IMR-90 (cell line): ENCODE data around the gene SMTNL1. TPM values are rescaled to one million over a fixed set of nuclear protein-coding genes. Genes with fewer than 3 reads are reported as not detected.

Experiments
- ATAC-seq: fragments of 200-7000 bp; cut with Tn5 transposase; 2 replicates; pipeline ENCODE4 v1.9.1; 2020; ENCODE audit warnings: low read depth, mild to moderate bottlenecking, moderate library complexity
- BruUV-seq: library from RNA; stranded (reverse); fragments of 400-500 nt; replicated peaks from 2 replicates; lab custom pipeline; 2021; lab: Mats Ljungman, UMichigan
- CTCF ChIA-PET: fragments of 300-600 bp; formaldehyde crosslinking; extraction: SDS; loops from one replicate; lab custom pipeline; 2021; ENCODE audit warnings: antibody characterized with exemption; lab: Yijun Ruan, JAX
- POLR2A ChIA-PET: fragments of 300-600 bp; sonication (Branson Sonifier 250); formaldehyde crosslinking; loops from one replicate; lab custom pipeline; 2022; ENCODE audit warnings: antibody characterized with exemption; ENCODE audit not compliant: unreplicated experiment; lab: Charles Lee
- DNase-seq: peaks from one replicate; pipeline ENCODE4 v3.0.0; 2013
- H2AFZ ChIP-seq: replicated peaks from 2 replicates; pipeline ENCODE3; 2013; ENCODE audit warnings: low read length, mild to moderate bottlenecking; ENCODE audit not compliant: poor library complexity
- H2AK5ac ChIP-seq: 2 replicates; pipeline ENCODE4 v1.6.1; 2013; ENCODE audit warnings: low read depth, low read length, inconsistent platforms
- H2AK9ac ChIP-seq: replicated peaks from 2 replicates; pipeline ENCODE3; 2013; ENCODE audit warnings: mild to moderate bottlenecking, low read depth, low read length, moderate library complexity; ENCODE audit not compliant: poor library complexity
- H2BK120ac ChIP-seq: 2 replicates; pipeline ENCODE4 v1.6.1; 2013; ENCODE audit warnings: low read depth, low read length, inconsistent platforms
- H2BK15ac ChIP-seq: 3 replicates; pipeline ENCODE4 v1.6.1; 2013; ENCODE audit warnings: low read depth, low read length, inconsistent platforms
- H2BK20ac ChIP-seq: 2 replicates; pipeline ENCODE4 v1.6.1; 2013; ENCODE audit warnings: low read depth, mild to moderate bottlenecking, inconsistent platforms, low read length, moderate library complexity
- H2BK5ac ChIP-seq: 2 replicates; pipeline ENCODE4 v1.6.1; 2013; ENCODE audit warnings: mild to moderate bottlenecking, low read depth, low read length, inconsistent platforms; ENCODE audit not compliant: poor library complexity, severe bottlenecking
- H3K14ac ChIP-seq: replicated peaks from 2 replicates; pipeline ENCODE4 v1.6.1; 2013; ENCODE audit warnings: low read depth, low read length, inconsistent platforms
- H3K18ac ChIP-seq: 2 replicates; pipeline ENCODE4 v1.6.1; 2013; ENCODE audit warnings: low read depth, low read length, control low read depth
- H3K23ac ChIP-seq: 2 replicates; pipeline ENCODE4 v1.6.1; 2013; ENCODE audit warnings: low read depth, low read length, inconsistent platforms
- H3K27ac ChIP-seq: 2 replicates; pipeline ENCODE4 v1.5.1; 2013; ENCODE audit warnings: mild to moderate bottlenecking, control low read depth, low read length; ENCODE audit not compliant: insufficient read depth
- H3K27me3 ChIP-seq: 2 replicates; pipeline ENCODE4 v1.6.1; 2013; ENCODE audit warnings: low read length; ENCODE audit not compliant: control insufficient read depth, insufficient read depth
- H3K36me3 ChIP-seq: 2 replicates; pipeline ENCODE4 v1.6.1; 2013; ENCODE audit warnings: low read length, mixed read lengths; ENCODE audit not compliant: control insufficient read depth, insufficient read depth
- H3K4ac ChIP-seq: 2 replicates; pipeline ENCODE4 v1.6.1; 2013; ENCODE audit warnings: low read depth, low read length, inconsistent platforms
- H3K4me1 ChIP-seq: 2 replicates; pipeline ENCODE4 v1.6.1; 2013; ENCODE audit warnings: low read length, mixed read lengths; ENCODE audit not compliant: control insufficient read depth, insufficient read depth
- H3K4me2 ChIP-seq: 2 replicates; pipeline ENCODE4 v1.6.1; 2013; ENCODE audit warnings: low read depth, mild to moderate bottlenecking, control low read depth, low read length, moderate library complexity
- H3K4me3 ChIP-seq: 2 replicates; pipeline ENCODE4 v1.5.1; 2013; ENCODE audit warnings: low read depth, mild to moderate bottlenecking, control low read depth, low read length, moderate library complexity; ENCODE audit not compliant: insufficient read depth
- H3K56ac ChIP-seq: 2 replicates; pipeline ENCODE4 v1.6.1; 2013; ENCODE audit warnings: low read length, inconsistent platforms; ENCODE audit not compliant: insufficient read depth; ENCODE audit errors: extremely low read depth
- H3K79me1 ChIP-seq, 2 experiments: 2 replicates each; pipeline ENCODE4 v1.6.1; 2013; ENCODE audit warnings: low read length in 2 of 2, inconsistent platforms in 1 of 2, low read depth in 1 of 2
- H3K9ac ChIP-seq: 2 replicates; pipeline ENCODE4 v1.6.1; 2013; ENCODE audit warnings: low read depth, low read length, control low read depth
- H3K9me1 ChIP-seq: 2 replicates; pipeline ENCODE4 v1.6.1; 2013; ENCODE audit warnings: low read length, inconsistent platforms; ENCODE audit not compliant: insufficient read depth
- H3K9me3 ChIP-seq: 2 replicates; pipeline ENCODE4 v1.6.1; 2013; ENCODE audit warnings: low read length; ENCODE audit not compliant: control insufficient read depth, insufficient read depth
- H4K20me1 ChIP-seq: 2 replicates; pipeline ENCODE4 v1.6.1; 2013; ENCODE audit warnings: low read length, inconsistent platforms; ENCODE audit not compliant: insufficient read depth
- H4K5ac ChIP-seq: 2 replicates; pipeline ENCODE4 v1.6.1; 2013; ENCODE audit warnings: mild to moderate bottlenecking, low read depth, low read length, control low read depth
- H4K8ac ChIP-seq, 2 experiments: 2 replicates each; pipeline ENCODE4 v1.6.1; 2013; ENCODE audit warnings: low read depth in 2 of 2, low read length in 2 of 2, control low read depth in 1 of 2, inconsistent platforms in 1 of 2
- H4K91ac ChIP-seq: 2 replicates; pipeline ENCODE4 v1.6.1; 2013; ENCODE audit warnings: low read depth, low read length, inconsistent platforms; ENCODE audit not compliant: insufficient read depth
- MAFK ChIP-seq: IDR thresholded peaks from 2 replicates; pipeline ENCODE4 v1.6.1; 2012; ENCODE audit warnings: low read depth, low read length, improper control_type of control experiment
- NFE2L2 ChIP-seq: fragments of 150-350 bp; IDR thresholded peaks from 2 replicates; pipeline ENCODE4 v1.6.1; 2016; ENCODE audit warnings: low read depth, mild to moderate bottlenecking, low read length
- SMC3 ChIP-seq: fragments of 150-350 bp; IDR thresholded peaks from 2 replicates; pipeline ENCODE4 v1.6.1; 2016; ENCODE audit warnings: low read depth, mild to moderate bottlenecking, antibody characterized with exemption, low read length, moderate library complexity
- WGBS, 2 experiments: methylation state at CpG; one replicate each; pipeline versions ENCODE4 v1.1.5 to v1.1.7; 2013; ENCODE audit warnings: missing lambda C conversion rate in 2 of 2; ENCODE audit not compliant: insufficient read length in 1 of 2; ENCODE audit errors: extremely low coverage in 2 of 2; 5-methylcytosine and 5-hydroxymethylcytosine counted together
- dilution Hi-C: fragments of 300-500 bp; cut with HindIII; formaldehyde crosslinking; loops from one replicate; pipeline ENCODE4 v1.14.3; 2018; ENCODE audit warnings: low sequenced_read_pairs; ENCODE audit not compliant: unreplicated experiment
- in situ Hi-C: fragments of 300-500 bp; cut with MboI; formaldehyde crosslinking; loops from 3 replicates; pipeline ENCODE4 v1.14.3; 2019; ENCODE audit warnings: low sequenced_read_pairs, inconsistent platforms, mixed read lengths
- intact Hi-C: fragments of 100-400 bp; cut with micrococcal nuclease; formaldehyde crosslinking; loops from 2 replicates; pipeline ENCODE4 v1.10.0; 2022
- polyA plus RNA-seq, 3 experiments: library from polyadenylated mRNA; depleted of rRNA; stranded (reverse); fragments of >200 nt; gene quantifications; 2 replicates each; pipeline ENCODE4 v1.2.3, GENCODE V29; 2012; ENCODE audit warnings: low replicate concordance in 1 of 3
- total RNA-seq: library from RNA; depleted of rRNA; stranded (reverse); fragments of >200 nt; gene quantifications from 2 replicates; pipeline ENCODE4 v1.2.3, GENCODE V29; 2012

SMTNL1 gene
- total and polyA plus RNA-seq, 2 of the 4 experiments (the other 2 are of a cell fraction), result not detected

- no peak for TF ChIP-seq NFE2L2
- TF ChIP-seq SMC3, result no peak
These were observed 60.8 kb downstream of the SMTNL1 start (continued) for GRCh38 chr11:57597916-57598830.

- Histone ChIP-seq H2AK5ac (peak overlapping the region; percentile 31; the same call in 1 of the 2 replicates), H3K23ac (no peak overlapping the region), H2BK120ac (peak overlapping the region; percentile 28; the same call in 1 of the 2 replicates), H2AFZ (peak overlapping the region; percentile 63), H4K5ac (peak overlapping the region; percentile 31), H3K9ac (peak overlapping the region; percentile 63), H4K8ac (peak overlapping the region; percentile 45 to 64; a peak in 3 of 4 replicates), H3K4me1 (peaks cover 5% of the 10 kb centered on the region; the same call in 1 of the 2 replicates), H3K4ac (peak overlapping the region; percentile 63; the same call in 1 of the 2 replicates), H3K36me3 (peaks cover 2% of the 10 kb centered on the region), H3K27me3 (peaks cover 13% of the 10 kb centered on the region; the same call in 1 of the 2 replicates), H3K9me1 (no peaks in the 10 kb centered on the region), H2BK20ac (no peak overlapping the region), H3K4me3 (peak overlapping the region; percentile 57), H4K91ac (peak overlapping the region; percentile 31; the same call in 1 of the 2 replicates), H3K56ac (no peak overlapping the region), H2BK15ac (no peak overlapping the region), H3K4me2 (peak overlapping the region; percentile 79), H3K27ac (peak overlapping the region; percentile 60; the same call in 1 of the 2 replicates), H4K20me1 (no peaks in the 10 kb centered on the region), H3K79me1 (no peaks in the 10 kb centered on the region; a peak in 1 of 4 replicates), H3K14ac (peak overlapping the region; percentile 20; the same call in 1 of the 2 replicates), H2AK9ac (no peak overlapping the region), H3K9me3 (no peaks in the 10 kb centered on the region), H2BK5ac (peak overlapping the region; percentile 6), H3K18ac (peak overlapping the region; percentile 44; the same call in 1 of the 2 replicates)
- WGBS, 2 experiments, result 19% methylated on average over 5 of the region's 5 CpGs; no CpG with 5 or more reads in 1 of the 2 experiments
- ChIA-PET CTCF (interaction anchor here (0.6 to 1.1 kb wide), 3 partner anchors 13 to 31 kb away, joined by 3 read pairs; partner anchors contain the start of gene UBE2L6), POLR2A (interaction anchor here (0.5 kb wide), 1 partner anchor 978 kb away, joined by 3 read pairs; no protein-coding TSS in a partner anchor)
- intact Hi-C loops (no loop called here), dilution Hi-C loops (no loop called here), in situ Hi-C loops (no loop called here)
- no peak for ATAC-seq
- DNase-seq, result peak; percentile 53
- BruUV-seq, result no TSS peak
- no peak for TF ChIP-seq MAFK
These were observed 61.4 kb downstream of the SMTNL1 start for GRCh38 chr11:57598831-57599155.
